8988T (cell line): ENCODE measurements around the gene TAX1BP3.

Experiments used
- DNase-seq: peaks from one replicate; pipeline ENCODE4 v3.0.0; 2011

The TAX1BP3 gene

GRCh38 chr17:3688027-3688553 lies 19.7 kb upstream of the TAX1BP3 start:
- no peak for DNase-seq

GRCh38 chr17:3685174-3685573 lies 16.8 kb upstream of the TAX1BP3 start:
- no peak for DNase-seq

- peak; percentile 79 for DNase-seq
Measured at GRCh38 chr17:3683054-3683511, 14.7 kb upstream of the TAX1BP3 start.

- no peak for DNase-seq
Measured at GRCh38 chr17:3682033-3682432, 13.7 kb upstream of the TAX1BP3 start.

GRCh38 chr17:3681565-3681964 lies 13.2 kb upstream of the TAX1BP3 start:
- no peak for DNase-seq

GRCh38 chr17:3681057-3681456 lies 12.7 kb upstream of the TAX1BP3 start:
- DNase-seq = no peak

GRCh38 chr17:3679531-3680126 lies 11.3 kb upstream of the TAX1BP3 start:
- no peak for DNase-seq

- DNase-seq = no peak
Measured at GRCh38 chr17:3678821-3679530, 10.6 kb upstream of the TAX1BP3 start.

- no peak for DNase-seq
Measured at GRCh38 chr17:3678095-3678820, 9.9 kb upstream of the TAX1BP3 start.

- DNase-seq = no peak
Measured at GRCh38 chr17:3675886-3676285, 7.5 kb upstream of the TAX1BP3 start.

GRCh38 chr17:3672571-3672970 lies 4.2 kb upstream of the TAX1BP3 start:
- no peak for DNase-seq

GRCh38 chr17:3669548-3669947 lies 1.2 kb upstream of the TAX1BP3 start:
- no peak for DNase-seq

- DNase-seq = no peak
Measured at GRCh38 chr17:3669085-3669347, 638 bp upstream of the TAX1BP3 start.

GRCh38 chr17:3667366-3668278 lies 756 bp downstream of the TAX1BP3 start:
- peak; percentile 70 for DNase-seq

- no peak for DNase-seq
Measured at GRCh38 chr17:3666516-3666915, 1.9 kb downstream of the TAX1BP3 start.

- DNase-seq = no peak
Measured at GRCh38 chr17:3665834-3666233, 2.5 kb downstream of the TAX1BP3 start.

- no peak for DNase-seq
Measured at GRCh38 chr17:3663102-3664011, 5.0 kb downstream of the TAX1BP3 start.

GRCh38 chr17:3660311-3660891 lies 8.0 kb downstream of the TAX1BP3 start:
- DNase-seq = no peak

- DNase-seq = peak; percentile 69
Measured at GRCh38 chr17:3659541-3660111, 8.8 kb downstream of the TAX1BP3 start.

GRCh38 chr17:3658784-3659449 lies 9.5 kb downstream of the TAX1BP3 start:
- no peak for DNase-seq
